HEK293T (cell line): ENCODE measurements around the gene MAK.
"Not testable (repeated sequence)": the region's sequence is repeated elsewhere in the genome, so short reads cannot be mapped to it uniquely, and the experiment has no call there.

ENCODE experiments used
- BHLHE40 ChIP-seq: fragments of 450-650 bp; IDR thresholded peaks from 2 replicates; pipeline ENCODE4 v1.6.1; 2016; ENCODE audit warnings: mild to moderate bottlenecking, moderate library complexity, borderline replicate concordance
- CTBP1 ChIP-seq: fragments of 450-650 bp; IDR thresholded peaks from 2 replicates; pipeline ENCODE4 v1.6.1; 2016; ENCODE audit warnings: borderline replicate concordance
- ELF4 ChIP-seq: fragments of 450-650 bp; IDR thresholded peaks from 2 replicates; pipeline ENCODE4 v1.6.1; 2017; ENCODE audit warnings: antibody characterized with exemption
- FOXA1 ChIP-seq: fragments of 450-650 bp; IDR thresholded peaks from 2 replicates; pipeline ENCODE4 v1.6.1; 2016; ENCODE audit warnings: mild to moderate bottlenecking
- FOXM1 ChIP-seq: fragments of 450-650 bp; IDR thresholded peaks from 2 replicates; pipeline ENCODE4 v1.6.1; 2017; ENCODE audit warnings: mild to moderate bottlenecking, borderline replicate concordance
- LEF1 ChIP-seq: fragments of 450-650 bp; IDR thresholded peaks from 2 replicates; pipeline ENCODE4 v1.6.1; 2017; ENCODE audit warnings: mild to moderate bottlenecking, borderline replicate concordance
- SP1 ChIP-seq: fragments of 450-650 bp; IDR thresholded peaks from 2 replicates; pipeline ENCODE4 v1.6.1; 2017
- SUZ12 ChIP-seq: fragments of 450-650 bp; IDR thresholded peaks from 2 replicates; pipeline ENCODE4 v1.6.1; 2016; ENCODE audit warnings: mild to moderate bottlenecking
- TARDBP ChIP-seq: fragments of 450-650 bp; IDR thresholded peaks from 2 replicates; pipeline ENCODE4 v1.6.1; 2016
- ZNF384 ChIP-seq: fragments of 450-650 bp; IDR thresholded peaks from 2 replicates; pipeline ENCODE4 v1.6.1; 2016
- TF ChIP-seq, protein P1 (sequence below): fragments of 450-650 bp; IDR thresholded peaks from 2 replicates; pipeline ENCODE4 v1.6.1; 2016

GRCh38 chr6:10751757-10752156 lies 86.6 kb downstream of the MAK start:
- not testable (repeated sequence) for TF ChIP-seq TARDBP, SP1, FOXM1, SUZ12, LEF1, ZNF384, FOXA1, ELF4, BHLHE40, CTBP1
- TF ChIP-seq, protein P1, sequence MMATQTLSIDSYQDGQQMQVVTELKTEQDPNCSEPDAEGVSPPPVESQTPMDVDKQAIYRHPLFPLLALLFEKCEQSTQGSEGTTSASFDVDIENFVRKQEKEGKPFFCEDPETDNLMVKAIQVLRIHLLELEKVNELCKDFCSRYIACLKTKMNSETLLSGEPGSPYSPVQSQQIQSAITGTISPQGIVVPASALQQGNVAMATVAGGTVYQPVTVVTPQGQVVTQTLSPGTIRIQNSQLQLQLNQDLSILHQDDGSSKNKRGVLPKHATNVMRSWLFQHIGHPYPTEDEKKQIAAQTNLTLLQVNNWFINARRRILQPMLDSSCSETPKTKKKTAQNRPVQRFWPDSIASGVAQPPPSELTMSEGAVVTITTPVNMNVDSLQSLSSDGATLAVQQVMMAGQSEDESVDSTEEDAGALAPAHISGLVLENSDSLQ, result not testable (repeated sequence)
